H1 (cell line): ENCODE data around the gene NUDT7. TPM values are rescaled to one million over a fixed set of nuclear protein-coding genes. Genes with fewer than 3 reads are reported as not detected.

Experiments
- POLR2A ChIP-seq, 2 experiments: IDR thresholded peaks; 1 replicate in 1 of 2; 2 replicates in 1 of 2; pipeline ENCODE4 v1.6.1; 2011; ENCODE audit warnings: low read depth in 2 of 2, low read length in 2 of 2, mild to moderate bottlenecking in 2 of 2; ENCODE audit errors: control extremely low read depth in 1 of 2
- polyA plus RNA-seq, 7 experiments: library from polyadenylated mRNA; depleted of rRNA in 3 of 7; stranded (reverse) in 5 of 7; unstranded in 2 of 7; fragments of >200 nt in 5 of 7; fragments of 200-250 nt in 2 of 7; gene quantifications; 1 replicate in 5 of 7; 2 replicates in 1 of 7; 4 replicates in 1 of 7; pipeline versions ENCODE4 v1.2.1 to v1.2.3, GENCODE V29; 2011 to 2013; ENCODE audit warnings: missing spikeins in 2 of 7, mixed read lengths in 2 of 7
- total RNA-seq: library from RNA; stranded (reverse); fragmentation: NEBNext Ultra II Directional; extraction: Animal tissue kit (Norgen Biotek cat#: 25700); gene quantifications from 2 replicates; pipeline ENCODE4 v1.2.1, GENCODE V29; 2021

The NUDT7 gene
- total and polyA plus RNA-seq, 2 of the 8 experiments (the other 6 are each of a cell fraction or from before 2014, with no cell fraction given), result 8.8 to 19.7 TPM

DNA sequence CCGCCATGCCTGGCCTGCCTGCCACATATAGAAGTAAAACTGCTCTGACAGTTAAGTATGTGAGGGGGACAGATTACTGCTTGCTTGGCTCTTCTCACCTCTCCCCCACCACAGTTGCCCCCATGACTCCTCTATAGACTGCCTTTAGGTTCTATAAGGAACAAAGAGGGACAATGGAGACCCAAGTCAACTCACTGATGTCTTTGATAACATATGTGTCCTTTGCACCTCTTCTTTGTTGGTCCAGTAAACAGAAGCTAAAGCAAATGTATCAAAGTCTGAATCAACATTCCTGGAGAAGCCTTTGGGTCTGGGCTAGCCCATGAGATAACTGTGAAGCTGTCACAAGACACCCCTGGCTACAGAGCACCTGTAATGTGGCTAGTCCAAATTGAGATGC lies 27.1 kb downstream of the NUDT7 start (continued):
- TF ChIP-seq POLR2A (IDR thresholded peaks at IDR 0.05; ENCODE audit: control extremely low read depth in 1 of 2, low read depth in 2 of 2, low read length in 2 of 2), result no peak
